Measurements from ENCODE around the gene NOP56.
"Not testable (repeated sequence)": the region's sequence is repeated elsewhere in the genome, so short reads cannot be mapped to it uniquely, and the experiment has no call there.

Gene NOP56

GRCh38 chr20:2640899-2641298, 11.5 kb upstream of the NOP56 start:
- no peak for DNase-seq (ENCODE audit: low read depth)

DNA sequence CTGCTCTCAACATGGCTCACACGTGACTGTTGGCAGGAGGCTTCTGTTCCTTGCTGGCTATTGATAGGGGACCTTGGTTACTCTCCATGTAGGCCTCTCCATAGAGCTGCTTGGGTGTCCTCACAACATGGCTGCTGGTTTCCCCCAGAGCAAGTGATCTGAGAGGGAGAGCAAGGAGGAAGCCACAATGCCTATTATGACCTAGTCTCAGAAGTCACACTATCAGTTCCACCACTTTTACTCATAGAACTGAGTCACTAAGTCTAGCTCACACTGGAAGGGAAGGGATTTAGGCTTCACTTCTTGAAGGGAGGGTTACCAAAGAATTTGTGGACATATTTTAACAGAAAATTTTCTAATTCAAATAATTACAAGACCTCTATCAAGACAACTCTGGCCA, 8.7 kb upstream of the NOP56 start:
- DNase-seq (ENCODE audit: low read depth), result no peak

- no peak for DNase-seq (ENCODE audit: low read depth)
Observed at GRCh38 chr20:2652724-2653555, 508 bp downstream of the NOP56 start.

GRCh38 chr20:2653556-2654383, 1.3 kb downstream of the NOP56 start:
- DNase-seq (ENCODE audit: low read depth), result no peak

DNA sequence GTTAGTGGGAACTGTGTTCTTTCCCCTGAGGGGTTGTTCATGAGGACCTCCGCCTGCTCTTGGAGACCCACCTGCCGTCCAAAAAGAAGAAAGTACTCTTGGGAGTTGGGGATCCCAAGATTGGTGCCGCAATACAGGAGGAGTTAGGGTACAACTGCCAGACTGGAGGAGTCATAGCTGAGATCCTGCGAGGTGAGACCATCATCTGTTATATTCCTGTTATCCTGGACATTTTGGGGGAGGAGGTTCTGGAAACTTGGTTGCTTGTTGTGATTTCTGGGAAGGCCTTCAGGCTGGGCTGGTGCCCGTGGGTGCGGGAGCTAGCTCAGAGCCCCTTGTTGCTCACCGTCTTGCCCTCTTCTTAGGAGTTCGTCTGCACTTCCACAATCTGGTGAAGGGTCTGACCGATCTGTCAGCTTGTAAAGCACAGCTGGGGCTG, 2.0 kb downstream of the NOP56 start:
- DNase-seq (ENCODE audit: low read depth), result no peak

- no peak for DNase-seq (ENCODE audit: low read depth)
Observed at GRCh38 chr20:2654831-2655230, 2.4 kb downstream of the NOP56 start.

DNA sequence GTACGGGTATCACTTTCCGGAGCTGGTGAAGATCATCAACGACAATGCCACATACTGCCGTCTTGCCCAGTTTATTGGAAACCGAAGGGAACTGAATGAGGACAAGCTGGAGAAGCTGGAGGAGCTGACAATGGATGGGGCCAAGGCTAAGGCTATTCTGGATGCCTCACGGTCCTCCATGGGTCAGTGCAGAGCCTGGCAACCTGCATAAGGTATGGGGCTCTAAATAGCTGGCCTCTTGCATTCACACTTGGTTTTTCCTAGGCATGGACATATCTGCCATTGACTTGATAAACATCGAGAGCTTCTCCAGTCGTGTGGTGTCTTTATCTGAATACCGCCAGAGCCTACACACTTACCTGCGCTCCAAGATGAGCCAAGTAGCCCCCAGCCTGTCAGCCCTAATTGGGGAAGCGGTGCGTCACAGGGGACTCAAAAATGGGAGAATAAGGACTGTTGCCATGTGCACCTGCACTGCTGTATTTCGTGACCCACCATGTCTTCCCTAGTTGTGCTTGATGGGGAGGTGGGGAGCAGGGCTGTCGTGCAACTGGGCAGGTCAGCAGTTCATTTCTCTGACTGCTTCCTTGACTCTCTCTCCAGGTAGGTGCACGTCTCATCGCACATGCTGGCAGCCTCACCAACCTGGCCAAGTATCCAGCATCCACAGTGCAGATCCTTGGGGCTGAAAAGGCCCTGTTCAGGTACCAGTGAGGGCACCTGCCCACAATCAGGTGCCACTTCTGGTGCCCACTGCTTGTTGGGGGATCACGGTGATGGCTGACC, 3.1 kb downstream of the NOP56 start:
- DNase-seq (ENCODE audit: low read depth), result no peak

DNA sequence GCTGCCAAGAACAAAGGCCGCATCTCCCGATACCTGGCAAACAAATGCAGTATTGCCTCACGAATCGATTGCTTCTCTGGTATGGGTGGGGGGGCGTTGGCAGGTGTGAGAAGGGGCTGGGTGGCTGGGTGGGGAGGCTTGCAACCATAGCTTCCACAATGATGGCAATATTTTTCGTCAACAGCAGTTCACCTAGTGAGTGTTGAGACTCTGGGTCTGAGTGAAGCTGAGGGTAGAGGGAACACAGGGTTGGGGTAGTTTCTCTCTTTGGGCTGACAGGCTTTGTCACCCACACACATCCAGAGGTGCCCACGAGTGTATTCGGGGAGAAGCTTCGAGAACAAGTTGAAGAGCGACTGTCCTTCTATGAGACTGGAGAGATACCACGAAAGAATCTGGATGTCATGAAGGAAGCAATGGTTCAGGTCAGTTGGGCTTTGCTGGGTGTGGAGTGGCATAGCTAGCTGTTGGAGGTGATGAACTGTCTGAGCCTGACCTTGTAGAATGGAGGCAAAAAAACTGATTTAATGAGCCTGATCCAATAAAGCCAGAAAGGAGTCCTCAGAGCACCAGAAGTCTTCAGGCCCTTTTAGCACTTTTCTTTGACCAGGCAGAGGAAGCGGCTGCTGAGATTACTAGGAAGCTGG, 4.2 kb downstream of the NOP56 start:
- DNase-seq (ENCODE audit: low read depth), result no peak

- no peak for DNase-seq (ENCODE audit: low read depth)
Observed at GRCh38 chr20:2657241-2657640, 4.8 kb downstream of the NOP56 start.

GRCh38 chr20:2657674-2658073, 5.2 kb downstream of the NOP56 start:
- no peak for DNase-seq (ENCODE audit: low read depth)

DNA sequence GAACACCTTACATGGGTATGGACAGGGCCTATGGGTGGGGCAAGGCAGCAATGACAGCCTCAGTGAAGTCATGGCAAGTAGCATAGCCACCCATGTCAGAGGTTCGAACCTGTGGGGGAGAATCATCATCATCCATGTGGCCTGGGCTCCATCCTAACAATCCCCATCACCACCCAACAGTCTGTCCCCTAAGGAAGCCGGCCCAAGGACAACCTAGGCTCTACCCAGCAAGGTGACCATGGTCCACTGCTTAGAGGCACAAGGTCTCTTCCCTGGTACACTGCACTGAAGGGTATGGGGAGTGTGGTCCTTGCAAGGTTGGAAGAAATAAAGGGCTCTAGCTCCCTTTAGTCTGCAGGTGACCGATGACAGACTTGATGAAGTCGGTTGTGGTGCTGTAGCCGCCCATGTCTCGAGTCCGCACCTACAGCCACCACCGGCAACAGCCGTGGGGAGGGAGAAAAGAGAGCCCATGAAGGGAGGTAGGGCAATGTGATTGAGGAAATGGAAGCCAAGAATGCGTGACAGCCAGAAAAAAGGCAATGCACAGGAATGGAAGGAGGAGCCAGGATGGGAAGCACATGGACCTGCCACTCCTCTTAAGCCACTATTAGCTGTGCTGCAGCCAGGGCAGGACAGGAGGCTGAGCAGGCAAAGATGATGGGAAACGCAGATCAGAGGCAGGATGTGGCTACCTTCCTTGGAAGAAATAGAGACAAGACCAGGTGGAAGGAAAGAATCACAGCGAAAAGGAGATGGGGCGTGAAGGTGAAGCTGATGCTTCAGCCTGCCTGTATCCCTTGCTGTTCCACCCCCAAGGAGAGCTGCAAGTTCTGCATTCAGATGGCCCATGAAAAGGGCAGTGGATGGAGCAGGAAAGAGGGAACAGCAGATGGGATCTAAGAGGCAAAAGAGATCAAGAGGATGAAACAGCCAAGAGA, 6.3 kb downstream of the NOP56 start:
- no peak for DNase-seq (ENCODE audit: low read depth)

DNA sequence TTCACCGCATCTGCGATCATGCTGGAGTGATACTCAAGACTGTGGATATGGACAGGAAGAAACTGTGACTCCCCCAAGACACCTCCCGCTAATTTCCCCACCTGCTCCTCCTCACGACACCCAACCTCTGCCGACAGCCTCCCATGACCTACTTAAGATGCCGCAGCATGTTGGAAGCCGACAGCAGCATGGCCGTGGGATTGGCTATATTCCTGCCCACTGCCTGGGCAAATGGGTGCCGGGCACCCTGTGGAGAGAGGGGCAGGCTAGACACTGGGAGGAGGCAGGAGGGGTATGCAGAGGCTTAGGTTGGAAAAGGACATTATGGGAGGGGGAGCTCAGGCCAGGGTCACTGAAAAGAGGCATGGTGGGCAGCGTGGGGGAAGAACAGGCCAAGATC, 7.1 kb downstream of the NOP56 start:
- DNase-seq (ENCODE audit: low read depth), result no peak

GRCh38 chr20:2663364-2663886, 11.0 kb downstream of the NOP56 start:
- DNase-seq (ENCODE audit: low read depth), result no peak

DNA sequence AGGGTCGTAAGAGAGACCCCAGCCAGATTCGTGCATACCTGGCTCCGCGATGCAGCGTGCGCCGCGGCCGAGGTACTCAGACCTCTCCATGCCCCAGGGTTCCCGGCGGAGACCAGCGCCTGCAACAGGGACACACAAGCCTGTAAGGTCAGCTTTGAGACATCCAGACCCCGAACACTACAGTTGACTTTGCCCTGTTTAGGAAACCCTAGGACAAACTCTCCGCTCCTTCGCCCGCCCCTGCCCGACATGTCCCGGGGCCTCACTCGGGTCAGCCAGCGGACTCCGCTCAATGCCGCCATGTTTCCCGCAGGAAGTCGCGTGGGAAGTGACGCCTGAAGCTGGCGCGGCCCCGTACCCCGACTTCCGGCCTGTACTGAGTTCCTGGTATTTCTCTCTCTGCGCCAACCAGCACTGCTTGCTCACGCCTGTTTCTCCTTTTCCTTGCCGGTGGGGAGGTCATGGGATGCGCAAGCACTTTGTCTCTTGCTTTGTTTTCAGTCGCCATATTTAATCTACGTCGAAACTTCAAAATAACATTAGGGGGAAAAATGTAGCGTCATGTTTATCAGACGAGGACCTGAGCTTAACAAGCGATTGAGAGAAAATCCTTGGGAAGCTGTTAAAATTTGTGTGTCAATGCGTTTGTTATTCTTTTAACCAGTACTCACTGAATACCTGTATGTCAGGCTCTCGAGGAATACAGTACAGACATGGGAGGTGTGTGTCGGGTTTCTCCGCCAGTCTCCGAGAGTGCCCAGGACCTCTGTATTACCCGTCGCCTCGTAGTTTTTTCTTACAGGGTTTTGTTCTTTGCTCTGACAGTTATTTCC, 11.7 kb downstream of the NOP56 start, which contains the start of gene IDH3B:
IDH3B (minus strand) TSS at position 330 of the 833 bp plus-strand sequence; CDS start at position 302, 28 bp downstream.
- DNase-seq (ENCODE audit: low read depth), result peak; percentile 84

- DNase-seq (ENCODE audit: low read depth), result no peak
Observed at GRCh38 chr20:2671977-2672376, 19.5 kb downstream of the NOP56 start.

DNA sequence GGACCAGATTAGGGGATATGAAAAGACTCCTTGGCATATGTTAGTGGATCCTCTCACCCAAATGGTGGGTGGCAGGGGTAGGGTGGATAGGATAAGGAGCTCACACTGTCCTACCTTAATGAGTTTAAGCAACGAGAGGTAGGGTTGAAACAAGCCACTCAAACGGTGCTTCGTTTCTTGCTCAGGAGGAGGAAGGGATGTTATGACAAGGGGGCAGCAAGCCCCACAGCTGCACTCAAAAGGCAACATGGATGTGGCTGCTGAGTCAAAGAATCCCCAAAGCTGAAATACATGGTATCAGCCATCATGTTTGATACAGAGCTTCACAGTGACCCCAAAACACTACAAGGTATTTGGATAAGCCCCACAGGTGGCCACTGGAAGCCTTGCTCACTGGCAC, 20.0 kb downstream of the NOP56 start:
- DNase-seq (ENCODE audit: low read depth), result no peak

DNA sequence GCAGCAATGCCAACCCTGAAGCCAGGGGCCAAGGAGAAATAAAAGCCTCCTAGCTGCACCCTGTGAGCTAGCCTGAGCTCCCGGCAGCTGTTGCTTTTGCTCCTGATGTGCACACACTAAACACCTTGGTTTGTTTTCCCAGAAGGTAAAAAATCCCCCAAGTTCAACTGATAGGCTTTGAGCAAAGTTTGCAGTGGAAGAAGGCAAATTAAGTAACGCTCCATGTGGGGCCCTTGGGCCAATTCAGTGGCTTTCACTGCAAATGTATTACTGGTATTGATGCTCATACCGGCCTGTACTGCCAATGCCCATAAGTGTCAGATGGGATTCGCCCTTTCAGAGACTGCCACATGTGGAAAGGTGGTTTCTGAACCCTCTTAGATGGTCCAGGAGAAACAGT, 21.0 kb downstream of the NOP56 start:
- no peak for DNase-seq (ENCODE audit: low read depth)

GRCh38 chr20:2680046-2680445, 27.6 kb downstream of the NOP56 start:
- DNase-seq (ENCODE audit: low read depth), result no peak

DNA sequence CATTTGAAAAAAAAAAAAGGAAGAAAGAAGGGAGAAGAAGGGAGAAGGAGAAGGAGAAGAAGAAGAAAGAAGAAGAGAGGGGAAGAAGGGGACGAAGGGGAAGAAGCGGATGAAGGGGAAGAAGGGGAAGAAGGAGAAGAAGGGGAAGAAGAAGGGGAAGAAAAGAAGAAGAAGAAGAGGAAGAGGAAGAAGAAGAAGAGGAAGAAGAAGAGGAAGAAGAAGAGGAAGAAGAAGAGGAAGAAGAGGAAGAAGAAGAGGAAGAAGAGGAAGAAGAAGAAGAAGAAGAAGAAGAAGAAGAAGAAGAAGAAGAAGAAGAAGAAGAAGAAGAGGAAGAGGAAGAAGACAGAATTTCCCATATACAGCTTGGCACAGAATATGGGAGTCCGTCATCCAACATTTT, 29.6 kb downstream of the NOP56 start:
- not testable (repeated sequence) for DNase-seq (ENCODE audit: low read depth)
